GM10847 (cell line): Measurements from ENCODE around the gene CCDC192.

Experiments
- POLR2A ChIP-seq: IDR thresholded peaks from 2 replicates; pipeline ENCODE4 v1.6.1; 2011; ENCODE audit not compliant: insufficient read length; ENCODE audit errors: extremely low read depth

The CCDC192 gene

DNA sequence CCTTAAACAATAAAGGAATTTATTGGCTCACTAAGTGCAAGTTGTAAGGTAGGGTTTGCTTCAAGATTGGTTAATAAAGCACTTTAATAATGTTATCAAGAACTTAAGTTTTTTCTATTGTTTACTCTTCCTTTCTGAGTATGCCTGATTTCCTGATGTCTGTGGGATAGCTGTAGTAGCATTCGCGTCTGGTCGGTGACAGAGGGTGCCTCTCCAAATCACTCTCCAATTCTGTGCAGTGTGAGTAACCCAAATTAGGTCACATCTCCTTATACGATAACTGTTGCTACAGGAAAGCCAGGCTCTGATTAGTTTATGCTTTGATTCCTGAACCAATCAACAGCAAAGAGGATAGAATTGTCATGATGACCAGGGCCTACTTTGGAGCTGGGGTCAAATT lies 90.7 kb downstream of the CCDC192 start:
- TF ChIP-seq POLR2A, result no peak

DNA sequence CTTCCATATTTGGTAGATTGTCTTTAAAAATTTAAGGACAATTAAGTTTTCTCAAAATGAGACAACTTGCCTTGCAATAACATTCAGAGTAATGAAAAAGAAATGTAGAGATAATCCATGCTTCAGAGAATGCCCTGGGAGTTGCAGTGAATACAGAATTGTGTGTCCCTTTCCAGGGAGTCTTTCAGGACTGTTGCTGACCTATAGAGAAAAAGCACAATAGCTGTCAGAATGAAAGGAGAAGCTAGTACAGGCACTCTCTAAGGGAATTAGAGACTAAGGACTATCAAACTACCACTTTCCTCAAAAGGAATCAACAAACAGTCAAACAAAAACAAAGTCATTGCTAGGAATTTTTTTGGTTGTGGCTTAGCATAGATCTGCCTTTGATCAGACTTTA lies 93.0 kb downstream of the CCDC192 start:
- TF ChIP-seq POLR2A, result no peak

DNA sequence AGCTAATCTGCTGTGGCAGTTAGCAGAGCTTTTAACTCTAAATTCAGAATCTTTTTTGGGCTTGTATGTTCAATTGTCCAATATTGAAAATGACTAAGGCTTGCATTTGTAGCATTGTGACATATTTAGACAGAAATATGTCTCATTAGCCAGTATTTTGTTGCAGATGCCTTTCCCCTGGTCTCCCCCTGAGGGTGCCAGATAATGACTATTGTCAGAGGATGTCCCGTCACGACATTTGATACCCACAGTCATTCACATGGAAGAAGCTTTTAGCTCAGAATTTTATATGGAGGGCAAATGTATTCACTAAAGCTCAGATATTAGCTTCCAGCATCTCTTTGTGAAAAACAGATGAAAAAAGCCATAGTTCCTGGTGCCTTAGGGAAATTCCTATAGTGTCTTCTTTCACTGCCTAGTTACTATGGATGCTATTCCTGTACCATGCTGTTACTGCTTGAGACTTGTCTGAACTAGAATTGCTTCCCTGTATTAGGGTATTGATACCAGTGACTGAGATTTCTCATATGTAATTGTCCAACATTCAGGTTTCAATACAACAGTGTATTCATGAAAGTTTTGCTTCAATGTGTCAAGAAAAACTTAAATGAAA lies 96.2 kb downstream of the CCDC192 start:
- no peak for TF ChIP-seq POLR2A

DNA sequence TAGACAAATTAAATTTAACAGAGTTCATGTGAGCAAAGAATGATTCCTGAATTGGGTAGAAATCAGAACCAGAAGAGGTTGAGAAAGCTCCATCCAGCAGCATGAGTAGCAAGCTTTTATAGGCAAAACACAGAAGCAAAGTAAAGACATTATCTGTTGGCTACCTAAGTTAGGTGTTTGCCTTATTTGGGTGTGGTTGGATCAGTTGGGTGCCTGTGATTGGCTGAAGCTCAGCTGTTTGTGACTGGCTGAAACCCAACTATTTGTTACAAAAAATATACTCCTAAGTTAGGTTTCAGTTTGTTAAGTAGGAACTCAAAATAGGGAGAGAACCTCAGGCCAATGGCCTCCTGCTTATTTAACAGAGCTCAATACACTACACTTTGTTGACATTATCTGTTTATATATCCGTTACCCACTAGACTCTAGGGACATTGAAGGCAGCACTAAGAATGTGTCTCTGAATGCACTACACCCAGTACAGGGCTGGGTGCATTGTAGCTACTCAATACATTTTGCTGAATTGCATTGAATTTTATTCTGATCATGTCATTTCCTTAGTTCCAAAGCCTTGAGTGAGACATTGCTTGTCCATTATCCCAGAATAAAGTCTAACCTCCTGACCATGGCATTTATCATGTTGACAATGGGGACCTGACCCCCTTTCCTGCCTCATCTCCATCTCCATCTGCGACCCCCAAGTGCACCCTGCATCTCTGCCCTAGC lies 98.7 kb downstream of the CCDC192 start:
- no peak for TF ChIP-seq POLR2A

DNA sequence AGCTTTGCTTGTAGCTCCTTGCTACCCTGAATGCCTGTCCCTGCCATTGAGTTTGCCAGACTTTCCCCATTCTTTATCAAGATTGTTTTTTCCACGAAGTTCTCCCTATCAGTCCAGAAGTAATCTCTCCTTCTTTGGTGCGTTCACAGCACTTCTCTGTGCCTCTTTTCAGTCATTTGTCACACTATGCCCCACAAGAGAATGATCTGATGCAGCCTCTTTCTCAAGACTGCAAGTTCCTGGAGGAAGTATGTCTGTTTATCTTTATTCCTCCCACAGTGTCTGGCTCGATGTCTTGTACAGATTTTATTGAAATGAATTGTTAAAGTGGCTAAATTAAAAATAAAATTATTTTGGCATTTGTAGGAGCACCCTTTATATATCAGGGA lies 99.3 kb downstream of the CCDC192 start:
- TF ChIP-seq POLR2A, result no peak

DNA sequence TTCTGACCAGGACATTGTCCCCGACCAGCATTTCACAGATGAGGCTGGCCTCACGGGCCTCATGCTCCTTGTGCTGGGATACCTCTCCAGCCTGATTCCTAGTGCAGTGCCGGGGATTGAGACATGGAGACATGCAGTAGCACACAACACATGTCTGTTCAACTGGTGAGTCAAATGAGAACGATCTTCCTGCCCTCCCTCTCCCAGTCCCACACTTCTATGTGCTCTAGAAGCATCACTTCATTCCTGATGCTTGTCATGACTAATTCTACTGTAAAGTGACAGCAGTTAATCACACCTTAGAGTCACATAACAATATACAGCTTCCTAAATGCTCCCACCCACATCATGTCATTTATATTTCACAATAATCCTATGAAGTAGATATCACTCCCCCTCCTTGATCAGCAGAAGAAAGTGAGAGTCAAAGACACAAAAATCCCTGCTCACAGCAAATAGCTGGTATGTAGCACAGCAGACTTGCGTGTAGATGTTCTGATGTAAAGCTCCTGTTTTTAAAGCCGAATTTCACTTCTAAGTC lies 101.8 kb downstream of the CCDC192 start:
- no peak for TF ChIP-seq POLR2A

DNA sequence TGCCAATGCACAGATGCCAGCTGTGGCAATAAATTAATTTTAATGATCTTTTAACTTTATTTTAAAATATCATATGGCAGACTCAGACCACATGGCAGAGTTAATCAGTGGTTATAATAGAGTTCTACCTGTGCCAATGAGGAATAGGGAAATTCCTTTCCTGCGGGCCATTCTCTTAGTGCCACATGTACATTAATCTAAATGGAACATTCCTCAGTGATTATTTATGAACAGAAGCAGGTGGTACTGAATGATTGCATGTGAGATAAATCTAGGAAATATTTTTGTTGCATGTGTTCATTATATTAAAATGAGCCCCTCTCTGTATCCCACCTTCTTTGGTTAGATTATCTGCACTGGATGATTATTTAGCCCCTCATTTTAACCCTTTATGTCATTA lies 102.3 kb downstream of the CCDC192 start:
- TF ChIP-seq POLR2A, result no peak

DNA sequence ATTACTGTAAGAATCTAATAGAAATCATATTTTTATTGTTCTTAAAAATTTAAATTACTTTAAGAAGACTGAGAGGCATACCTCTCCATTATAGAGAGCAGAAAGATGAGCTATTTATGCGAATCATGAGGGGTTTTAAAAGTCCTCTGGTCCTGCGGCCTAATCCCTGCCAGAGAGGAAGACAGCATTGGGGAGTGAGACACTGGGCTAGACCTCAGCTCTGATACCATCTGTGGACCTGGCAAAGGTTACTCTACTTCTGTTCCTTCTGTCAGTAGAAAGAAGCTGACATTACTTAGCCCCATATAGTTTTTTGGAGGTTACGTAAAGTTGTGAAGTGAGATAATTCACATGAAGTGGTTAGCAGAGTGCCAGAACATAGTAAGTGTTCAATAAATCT lies 103.6 kb downstream of the CCDC192 start:
- no peak for TF ChIP-seq POLR2A

DNA sequence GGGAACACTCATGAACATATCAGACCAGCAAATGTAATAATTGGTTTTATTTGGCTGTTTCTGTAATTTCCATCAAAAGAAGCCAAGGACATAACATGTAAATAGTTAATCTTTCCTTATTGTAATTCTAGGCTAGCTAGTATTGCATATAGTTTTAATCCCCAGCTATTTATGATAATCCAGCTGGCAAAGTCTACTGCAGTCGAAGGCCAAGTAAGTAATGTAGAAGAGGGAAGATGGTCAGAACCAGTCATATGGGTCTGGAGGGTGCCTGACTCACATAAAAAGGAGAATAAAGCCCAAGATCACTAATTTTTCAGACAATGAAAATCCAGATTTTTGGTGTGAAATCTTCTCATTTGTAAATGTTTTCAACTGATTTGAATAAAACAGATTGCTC lies 106.3 kb downstream of the CCDC192 start:
- TF ChIP-seq POLR2A, result no peak

DNA sequence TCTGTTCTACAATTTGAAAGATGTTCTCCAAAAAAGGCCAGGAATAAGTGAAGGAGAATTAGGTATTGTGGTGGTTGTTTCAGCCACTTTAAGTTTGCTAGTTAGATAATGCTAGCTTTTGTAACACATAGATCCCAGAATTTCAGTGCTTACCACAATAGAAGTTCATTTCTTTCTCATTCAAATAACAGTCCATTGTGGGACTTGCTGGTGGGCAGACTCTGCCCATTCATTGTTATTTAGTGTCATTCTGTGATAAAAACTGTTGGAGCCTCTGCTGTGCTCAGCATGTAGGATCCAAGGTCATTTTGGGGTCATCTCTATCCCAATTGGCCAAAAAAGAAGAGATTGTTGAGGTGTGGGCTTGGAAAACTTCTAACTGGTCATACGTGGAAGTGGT lies 106.8 kb downstream of the CCDC192 start:
- TF ChIP-seq POLR2A, result no peak

DNA sequence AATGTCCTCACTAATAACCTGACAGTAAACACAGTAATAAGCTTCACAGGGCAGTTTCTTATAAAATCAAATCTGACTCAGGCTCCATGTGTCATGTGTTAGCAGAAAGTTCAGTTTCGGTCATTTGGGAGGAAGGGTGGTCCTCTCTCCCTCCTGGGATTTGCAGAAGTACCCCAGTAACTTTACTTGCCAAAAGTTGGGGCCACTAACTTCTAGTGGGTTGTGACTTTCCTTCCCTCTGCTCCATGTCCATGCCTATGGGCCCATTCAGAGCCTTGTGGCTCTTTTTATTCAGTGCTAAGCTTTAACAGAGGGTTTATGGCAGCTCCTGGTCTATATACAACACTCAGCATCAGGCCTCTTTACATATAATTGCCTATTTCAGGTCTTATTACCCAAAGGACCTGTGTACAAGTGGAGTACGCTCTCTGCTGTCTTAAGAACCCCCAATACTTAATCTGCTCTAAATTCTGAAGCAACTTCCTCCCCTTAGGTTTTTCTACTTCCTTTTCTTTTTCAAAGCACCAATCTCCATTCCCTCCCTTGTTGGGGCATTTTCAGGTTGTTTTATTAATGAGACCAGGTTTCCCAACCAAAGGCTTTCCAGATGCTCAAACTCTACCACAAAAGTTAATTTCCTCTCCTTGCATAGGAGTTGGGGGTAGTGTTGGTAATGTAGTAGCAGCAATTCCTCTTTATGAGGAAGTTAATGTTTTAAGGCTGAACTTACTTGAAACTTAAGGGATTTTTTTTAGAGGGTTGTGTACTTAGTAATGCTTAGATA lies 107.7 kb downstream of the CCDC192 start:
- no peak for TF ChIP-seq POLR2A

DNA sequence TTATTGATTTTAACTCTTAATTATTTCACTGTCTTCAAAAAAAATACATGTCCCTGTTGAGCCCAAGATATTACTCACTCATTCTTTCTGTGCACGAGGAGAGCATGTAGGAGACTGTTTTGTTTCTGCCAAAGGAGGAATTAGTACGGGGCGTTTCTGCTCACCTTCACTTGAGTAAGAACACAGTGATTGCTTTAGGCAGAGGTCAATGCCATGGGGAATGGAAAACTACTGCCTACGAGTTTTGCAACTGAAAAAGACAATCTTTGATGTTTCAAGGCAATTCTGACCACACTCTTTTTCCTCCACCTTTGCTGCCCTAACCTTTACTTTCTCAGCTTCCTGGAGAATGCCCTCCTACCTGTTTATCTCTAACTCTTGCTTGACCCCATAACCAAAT lies 109.4 kb downstream of the CCDC192 start:
- TF ChIP-seq POLR2A, result no peak

DNA sequence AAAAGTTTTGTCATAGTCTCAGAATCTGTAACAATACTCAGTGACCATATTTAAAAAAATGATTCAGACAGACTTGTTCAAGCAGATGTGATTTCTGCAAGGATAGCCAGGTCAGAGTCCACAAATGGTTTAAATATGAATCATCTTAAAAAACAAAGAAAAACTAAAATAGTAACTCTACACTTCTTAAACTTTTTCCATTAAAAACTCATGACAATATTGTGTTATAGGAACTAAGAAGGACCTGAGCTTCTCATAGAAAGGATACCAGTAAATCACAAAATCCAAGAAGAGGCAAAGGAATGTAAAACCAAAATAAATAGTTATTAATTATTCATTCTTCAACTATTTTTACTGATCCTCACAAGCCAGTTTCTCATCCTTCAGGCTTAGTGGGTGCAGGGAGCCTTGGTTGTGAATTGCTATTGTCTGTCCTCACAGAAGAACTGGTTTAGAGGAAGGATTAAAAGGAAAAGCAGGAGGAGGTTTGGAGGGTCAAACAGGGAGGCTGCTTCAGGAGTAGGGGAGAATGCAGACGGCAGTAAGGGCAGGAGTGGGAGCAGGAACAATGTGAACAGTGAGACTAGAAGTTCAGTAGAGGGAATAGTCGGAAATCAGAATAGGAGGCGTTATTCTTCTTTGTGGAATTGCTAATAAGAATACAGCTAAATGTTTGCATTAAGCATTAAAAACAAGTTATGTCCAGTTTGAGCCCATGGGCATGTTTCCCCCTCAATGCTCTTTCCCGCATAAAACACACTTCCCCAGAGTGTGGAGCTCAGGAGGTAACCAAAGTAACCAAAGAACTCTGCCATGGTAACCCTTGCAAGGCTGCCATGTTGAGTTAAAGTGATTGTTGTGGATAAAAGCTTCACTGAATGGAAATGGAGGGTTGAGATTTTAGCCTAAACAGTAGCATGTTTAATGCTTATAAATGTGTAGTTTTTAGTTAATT lies 110.7 kb downstream of the CCDC192 start:
- TF ChIP-seq POLR2A, result no peak

DNA sequence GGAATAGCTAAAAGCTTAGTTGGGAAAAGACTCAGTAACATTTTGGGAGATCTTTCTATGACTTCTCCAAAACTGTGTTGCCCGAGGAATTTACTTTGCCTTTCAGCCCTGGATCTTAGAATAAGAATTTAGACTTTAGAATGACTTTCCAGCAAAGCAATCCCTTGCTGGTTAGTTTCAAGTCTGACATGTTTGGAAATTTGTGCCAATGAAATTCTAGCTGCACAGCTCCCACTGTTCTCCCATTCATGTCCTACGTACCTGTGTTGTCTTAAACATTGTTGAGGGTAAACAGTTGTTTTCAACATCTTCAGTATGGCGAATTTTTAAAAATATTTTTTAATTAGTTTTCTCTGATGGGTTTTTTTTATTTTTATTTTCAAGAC lies 111.4 kb downstream of the CCDC192 start:
- TF ChIP-seq POLR2A, result no peak
